PFSK-1 (cell line): ENCODE results near the gene ADGRG2.

Source experiments
- FOXP2 ChIP-seq: optimal IDR thresholded peaks from 2 replicates; pipeline ENCODE3; 2011; ENCODE audit warnings: borderline replicate concordance, control low read depth, inconsistent platforms; ENCODE audit not compliant: insufficient read depth; ENCODE audit errors: extremely low read length, extremely low read depth
- POLR2AphosphoS5 ChIP-seq: IDR thresholded peaks from 2 replicates; pipeline ENCODE4 v1.6.1; 2012; ENCODE audit warnings: low read depth, mild to moderate bottlenecking, control low read depth, low read length, moderate library complexity
- REST ChIP-seq, 2 experiments: IDR thresholded peaks; 2 replicates each; pipeline versions ENCODE4 v1.6.1 to v1.8.0; 2011 to 2012; ENCODE audit warnings: low read depth in 2 of 2, low read length in 2 of 2, control low read depth in 1 of 2, inconsistent platforms in 1 of 2, mild to moderate bottlenecking in 1 of 2, moderate library complexity in 1 of 2; ENCODE audit not compliant: insufficient read depth in 1 of 2
- SIN3A ChIP-seq: IDR thresholded peaks from 2 replicates; pipeline ENCODE4 v1.6.1; 2012; ENCODE audit warnings: mild to moderate bottlenecking, low read length, moderate library complexity, borderline replicate concordance; ENCODE audit not compliant: insufficient read depth
- TAF1 ChIP-seq: IDR thresholded peaks from 2 replicates; pipeline ENCODE4 v1.6.1; 2012; ENCODE audit warnings: low read length, control low read depth, borderline replicate concordance; ENCODE audit not compliant: insufficient read depth

ADGRG2 gene

GRCh38 chrX:19129694-19130093 lies 7.4 kb upstream of the ADGRG2 start:
- TF ChIP-seq SIN3A: no peak
- no peak for TF ChIP-seq TAF1
- no peak for TF ChIP-seq REST (IDR thresholded peaks at IDR 0.05; ENCODE audit: insufficient read depth in 1 of 2, low read depth in 2 of 2, low read length in 2 of 2)
- no peak for TF ChIP-seq FOXP2
- no peak for TF ChIP-seq POLR2AphosphoS5

GRCh38 chrX:19127649-19128168 lies 5.4 kb upstream of the ADGRG2 start:
- no peak for TF ChIP-seq REST (IDR thresholded peaks at IDR 0.05; ENCODE audit: insufficient read depth in 1 of 2, low read depth in 2 of 2, low read length in 2 of 2)
- TF ChIP-seq POLR2AphosphoS5: no peak
- no peak for TF ChIP-seq SIN3A
- no peak for TF ChIP-seq TAF1
- no peak for TF ChIP-seq FOXP2

GRCh38 chrX:19122641-19123009 lies 357 bp upstream of the ADGRG2 start:
- TF ChIP-seq TAF1 (no peak), POLR2AphosphoS5 (no peak), SIN3A (no peak), REST (IDR thresholded peaks at IDR 0.05; ENCODE audit: insufficient read depth in 1 of 2, low read depth in 2 of 2, low read length in 2 of 2) (no peak), FOXP2 (no peak)

- TF ChIP-seq REST (IDR thresholded peaks at IDR 0.05; ENCODE audit: insufficient read depth in 1 of 2, low read depth in 2 of 2, low read length in 2 of 2) (no peak), FOXP2 (no peak), POLR2AphosphoS5 (no peak), SIN3A (no peak), TAF1 (no peak)
Observed at GRCh38 chrX:19121466-19121865, 802 bp downstream of the ADGRG2 start.

- TF ChIP-seq SIN3A: no peak
- no peak for TF ChIP-seq REST (IDR thresholded peaks at IDR 0.05; ENCODE audit: insufficient read depth in 1 of 2, low read depth in 2 of 2, low read length in 2 of 2)
- TF ChIP-seq FOXP2: no peak
- no peak for TF ChIP-seq TAF1
- no peak for TF ChIP-seq POLR2AphosphoS5
Observed at GRCh38 chrX:19110642-19111041, 11.6 kb downstream of the ADGRG2 start.
